ENCODE data around the gene PADI1. TPM values are rescaled to one million over a fixed set of nuclear protein-coding genes. Genes with fewer than 3 reads are reported as not detected.

Gene PADI1
- polyA plus RNA-seq, 1 donor from 2014 or later = 0.66 TPM

- Histone ChIP-seq H3F3A (ENCODE audit: insufficient read depth, low read length, poor library complexity, severe bottlenecking) (no peaks in the 10 kb centered on the region), H3K9me3 (ENCODE audit: low read length) (no peaks in the 10 kb centered on the region), H4K20me1 (ENCODE audit: insufficient read depth) (no peaks in the 10 kb centered on the region), H3K79me2 (replicated peaks; ENCODE audit: insufficient read depth, low read length) (no peaks in the 10 kb centered on the region), H3K9me2 (ENCODE audit: insufficient read depth, low read length) (no peaks in the 10 kb centered on the region), H2AFZ (ENCODE audit: low read depth, low read length) (no peak overlapping the region), H3K36me3 (ENCODE audit: insufficient read depth, low read length) (no peaks in the 10 kb centered on the region), H3K4me2 (ENCODE audit: low read length) (no peak overlapping the region), H3K27me3 (ENCODE audit: insufficient read depth, low read depth, low read length) (no peaks in the 10 kb centered on the region), H3K4me3 (ENCODE audit: low read length) (no peak overlapping the region), H3K27ac (ENCODE audit: low read length) (no peak overlapping the region), H3K9ac (ENCODE audit: low read length) (no peak overlapping the region)
- TF ChIP-seq POLR2AphosphoS5 (IDR thresholded peaks at IDR 0.05) (no peak), CTCF (IDR thresholded peaks at IDR 0.05; ENCODE audit: poor library complexity, severe bottlenecking) (no peak), RAD21 (conservative IDR thresholded peaks at IDR 0.05) (no peak), SMC3 (conservative IDR thresholded peaks at IDR 0.05; ENCODE audit: poor library complexity) (no peak), REST (IDR thresholded peaks at IDR 0.05; ENCODE audit: borderline replicate concordance) (no peak)
Measured at GRCh38 chr1:17277511-17278159, 72.7 kb downstream of the PADI1 start.

DNA sequence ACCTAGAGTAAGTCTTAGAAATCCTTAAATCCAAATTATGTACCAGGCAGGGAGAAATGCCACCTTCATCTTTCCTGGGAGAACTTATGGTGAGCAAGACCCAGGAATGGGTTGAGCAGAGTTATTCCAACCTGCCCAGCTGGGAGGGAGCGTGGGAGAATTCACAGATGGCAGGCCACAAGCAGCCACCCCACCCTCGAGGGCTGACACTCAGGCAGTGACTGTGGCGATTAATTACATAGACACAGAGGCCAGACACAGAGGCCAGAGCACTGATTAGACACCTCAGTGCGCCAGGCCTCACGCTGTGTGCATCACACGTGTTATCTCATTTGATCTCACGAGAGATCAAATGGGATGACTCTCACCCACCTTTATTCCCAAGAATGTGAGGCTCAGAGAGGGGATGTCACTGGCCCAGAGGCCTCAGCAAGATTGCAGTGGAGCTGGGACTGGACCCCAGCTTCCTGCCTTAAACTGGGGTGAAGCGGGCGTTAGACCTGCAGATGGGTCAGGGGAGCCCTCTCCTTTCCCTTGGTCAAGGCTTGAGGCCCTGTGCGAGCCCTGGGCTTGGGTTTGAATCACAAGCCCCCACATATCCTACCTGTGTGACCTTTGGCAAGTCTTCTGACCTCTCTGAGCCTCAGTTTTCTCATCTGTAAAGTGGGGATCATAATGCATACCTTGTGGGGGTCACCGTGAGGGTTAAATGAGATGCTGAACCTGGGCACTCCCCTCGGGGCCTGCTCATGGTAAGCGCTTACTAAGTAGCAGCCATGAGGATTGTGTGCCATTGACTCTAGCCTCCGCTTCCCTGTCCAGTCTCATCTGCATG, 74.3 kb downstream of the PADI1 start:
- no peaks in the 10 kb centered on the region for H3K36me3 ChIP-seq (ENCODE audit: insufficient read depth, low read length)
- no peak overlapping the region for H3K27ac ChIP-seq (ENCODE audit: low read length)
- H3K9me2 ChIP-seq (ENCODE audit: insufficient read depth, low read length) = no peaks in the 10 kb centered on the region
- no peaks in the 10 kb centered on the region for H3F3A ChIP-seq (ENCODE audit: insufficient read depth, low read length, poor library complexity, severe bottlenecking)
- no peaks in the 10 kb centered on the region for H3K27me3 ChIP-seq (ENCODE audit: insufficient read depth, low read depth, low read length)
- no peak overlapping the region for H3K4me2 ChIP-seq (ENCODE audit: low read length)
- no peak overlapping the region for H3K4me3 ChIP-seq (ENCODE audit: low read length)
- no peaks in the 10 kb centered on the region for H3K9me3 ChIP-seq (ENCODE audit: low read length)
- H4K20me1 ChIP-seq (ENCODE audit: insufficient read depth) = no peaks in the 10 kb centered on the region
- no peak for TF ChIP-seq EZH2 (IDR thresholded peaks at IDR 0.05; ENCODE audit: borderline replicate concordance, insufficient read depth, low read length, poor library complexity, severe bottlenecking)
- no peak for TF ChIP-seq MXI1 (conservative IDR thresholded peaks at IDR 0.05; ENCODE audit: poor library complexity, severe bottlenecking)
- no peak for TF ChIP-seq POLR2AphosphoS5 (IDR thresholded peaks at IDR 0.05)
- TF ChIP-seq RAD21 (conservative IDR thresholded peaks at IDR 0.05) = no peak
- no peak overlapping the region for H2AFZ ChIP-seq (ENCODE audit: low read depth, low read length)
- no peak overlapping the region for H3K9ac ChIP-seq (ENCODE audit: low read length)
- no peaks in the 10 kb centered on the region for H3K79me2 ChIP-seq (replicated peaks; ENCODE audit: insufficient read depth, low read length)

Measured in neural cell (in vitro differentiated cells).